ENCODE data around the gene DHRS7B.
"Not testable (repeated sequence)": the region's sequence is repeated elsewhere in the genome, so short reads cannot be mapped to it uniquely, and the experiment has no call there.

DHRS7B gene

GRCh38 chr17:21215935-21216334, 89.2 kb downstream of the DHRS7B start:
- TF ChIP-seq CTCF (IDR thresholded peaks at IDR 0.05; ENCODE audit: insufficient read depth, low read length, missing control alignments), result no peak
- no peak for DNase-seq (ENCODE audit: low read depth, low spot score)
- H3K4me3 ChIP-seq (ENCODE audit: low read depth, low read length), result 0 out of 2 replicates have a peak overlapping the region, but pooled peaks have one; percentile 12
- ChIA-PET POLR2A (no interaction called here), CTCF (interaction anchor here (0.6 to 5.7 kb wide), 4 partner anchors 16 to 87 kb away, joined by 3 to 37 read pairs (median 4); no protein-coding TSS in a partner anchor)

- no peak for TF ChIP-seq CTCF (IDR thresholded peaks at IDR 0.05; ENCODE audit: insufficient read depth, low read length, missing control alignments)
- no peak overlapping the region for H3K4me3 ChIP-seq (ENCODE audit: low read depth, low read length)
- ChIA-PET POLR2A (no interaction called here), CTCF (interaction anchor here (1.4 kb wide), 1 partner anchor 88 kb away, joined by 4 read pairs; no protein-coding TSS in a partner anchor)
- DNase-seq (ENCODE audit: low read depth, low spot score), result no peak
These were observed 90.6 kb downstream of the DHRS7B start for GRCh38 chr17:21217346-21217745.

- TF ChIP-seq CTCF (IDR thresholded peaks at IDR 0.05; ENCODE audit: insufficient read depth, low read length, missing control alignments), result no peak
- POLR2A ChIA-PET, result no interaction called here
- CTCF ChIA-PET, result interaction anchor here (1.4 kb wide), 1 partner anchor 89 kb away, joined by 4 read pairs; no protein-coding TSS in a partner anchor
- H3K4me3 ChIP-seq (ENCODE audit: low read depth, low read length), result no peak overlapping the region
- DNase-seq (ENCODE audit: low read depth, low spot score), result no peak
These were observed 91.3 kb downstream of the DHRS7B start for GRCh38 chr17:21218101-21218500.

- ChIA-PET POLR2A (no interaction called here), CTCF (no interaction called here)
- DNase-seq (ENCODE audit: low read depth, low spot score), result no peak
- TF ChIP-seq CTCF (IDR thresholded peaks at IDR 0.05; ENCODE audit: insufficient read depth, low read length, missing control alignments), result no peak
- H3K4me3 ChIP-seq (ENCODE audit: low read depth, low read length), result no peak overlapping the region
These were observed 92.1 kb downstream of the DHRS7B start for GRCh38 chr17:21218831-21219380.

- no peak overlapping the region for H3K4me3 ChIP-seq (ENCODE audit: low read depth, low read length)
- no peak for TF ChIP-seq CTCF (IDR thresholded peaks at IDR 0.05; ENCODE audit: insufficient read depth, low read length, missing control alignments)
- ChIA-PET POLR2A (no interaction called here), CTCF (interaction anchor here (1.2 kb wide), 1 partner anchor 56 kb away, joined by 3 read pairs; no protein-coding TSS in a partner anchor)
- DNase-seq (ENCODE audit: low read depth, low spot score), result no peak
These were observed 96.3 kb downstream of the DHRS7B start for GRCh38 chr17:21223086-21223485.

GRCh38 chr17:21227277-21227676, 100.5 kb downstream of the DHRS7B start:
- DNase-seq (ENCODE audit: low read depth, low spot score); POLR2A ChIA-PET; H3K4me3 ChIP-seq (ENCODE audit: low read depth, low read length): not testable (repeated sequence)
- CTCF ChIA-PET, result interaction anchor here (1.1 kb wide), 1 partner anchor 98 kb away, joined by 3 read pairs; no protein-coding TSS in a partner anchor

GRCh38 chr17:21228111-21228510, 101.3 kb downstream of the DHRS7B start:
- POLR2A ChIA-PET, result no interaction called here
- no peak for DNase-seq (ENCODE audit: low read depth, low spot score)
- TF ChIP-seq CTCF (IDR thresholded peaks at IDR 0.05; ENCODE audit: insufficient read depth, low read length, missing control alignments), result no peak
- CTCF ChIA-PET, result interaction anchor here (0.6 kb wide), 1 partner anchor 99 kb away, joined by 3 read pairs; no protein-coding TSS in a partner anchor
- H3K4me3 ChIP-seq (ENCODE audit: low read depth, low read length), result no peak overlapping the region

Data from AG04449 (cell line).